Measurements from ENCODE around the gene GALR2.

GALR2 gene

DNA sequence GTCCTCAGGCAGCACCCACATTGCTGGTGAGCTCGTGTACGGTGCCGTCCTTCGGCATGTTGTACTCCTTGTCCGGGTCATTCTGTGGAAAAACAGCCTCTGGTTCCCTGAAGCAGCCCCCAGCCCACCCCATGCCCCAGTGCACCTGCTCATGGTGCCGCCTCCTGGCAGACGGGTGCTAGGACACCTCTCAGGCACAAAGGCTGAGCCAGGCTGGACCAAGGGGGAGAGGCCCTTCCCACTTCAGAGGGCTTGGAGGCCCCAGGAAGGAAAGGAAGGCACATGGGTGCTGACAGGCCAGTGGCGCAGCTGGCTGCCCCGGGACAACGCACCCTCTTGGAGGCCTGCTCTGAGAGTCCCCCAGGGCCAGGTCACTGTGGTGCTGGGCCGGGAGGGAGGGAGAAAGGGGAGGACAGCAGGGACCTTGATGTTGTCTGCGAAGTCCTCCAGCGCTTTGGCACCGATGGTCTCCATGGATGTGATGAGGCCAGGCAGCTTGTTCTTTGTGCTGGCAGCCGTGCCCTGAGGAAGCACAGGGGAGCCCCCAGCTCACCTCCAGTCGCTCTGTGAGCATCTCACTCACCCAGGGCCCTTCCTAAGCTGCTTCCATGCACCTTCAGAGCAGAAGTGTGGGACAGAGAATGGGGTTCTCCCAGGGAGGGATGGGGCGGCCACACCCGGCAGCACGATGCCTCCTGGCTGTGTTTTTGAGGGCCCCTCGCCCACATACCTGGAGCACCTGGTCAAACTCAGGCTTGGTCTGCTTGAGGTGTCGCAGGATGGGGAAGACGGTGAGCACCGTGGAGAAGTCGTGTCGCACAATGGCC is 13.7 kb downstream of the GALR2 start:
- DNase-seq (ENCODE audit: low read depth) = no peak
- TF ChIP-seq, protein P1, sequence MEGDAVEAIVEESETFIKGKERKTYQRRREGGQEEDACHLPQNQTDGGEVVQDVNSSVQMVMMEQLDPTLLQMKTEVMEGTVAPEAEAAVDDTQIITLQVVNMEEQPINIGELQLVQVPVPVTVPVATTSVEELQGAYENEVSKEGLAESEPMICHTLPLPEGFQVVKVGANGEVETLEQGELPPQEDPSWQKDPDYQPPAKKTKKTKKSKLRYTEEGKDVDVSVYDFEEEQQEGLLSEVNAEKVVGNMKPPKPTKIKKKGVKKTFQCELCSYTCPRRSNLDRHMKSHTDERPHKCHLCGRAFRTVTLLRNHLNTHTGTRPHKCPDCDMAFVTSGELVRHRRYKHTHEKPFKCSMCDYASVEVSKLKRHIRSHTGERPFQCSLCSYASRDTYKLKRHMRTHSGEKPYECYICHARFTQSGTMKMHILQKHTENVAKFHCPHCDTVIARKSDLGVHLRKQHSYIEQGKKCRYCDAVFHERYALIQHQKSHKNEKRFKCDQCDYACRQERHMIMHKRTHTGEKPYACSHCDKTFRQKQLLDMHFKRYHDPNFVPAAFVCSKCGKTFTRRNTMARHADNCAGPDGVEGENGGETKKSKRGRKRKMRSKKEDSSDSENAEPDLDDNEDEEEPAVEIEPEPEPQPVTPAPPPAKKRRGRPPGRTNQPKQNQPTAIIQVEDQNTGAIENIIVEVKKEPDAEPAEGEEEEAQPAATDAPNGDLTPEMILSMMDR (IDR thresholded peaks at IDR 0.05; ENCODE audit: control insufficient read depth, extremely low read depth, insufficient read depth) = no peak
- no peak overlapping the region for H3K4me3 ChIP-seq (ENCODE audit: low read depth, low read length)

DNA sequence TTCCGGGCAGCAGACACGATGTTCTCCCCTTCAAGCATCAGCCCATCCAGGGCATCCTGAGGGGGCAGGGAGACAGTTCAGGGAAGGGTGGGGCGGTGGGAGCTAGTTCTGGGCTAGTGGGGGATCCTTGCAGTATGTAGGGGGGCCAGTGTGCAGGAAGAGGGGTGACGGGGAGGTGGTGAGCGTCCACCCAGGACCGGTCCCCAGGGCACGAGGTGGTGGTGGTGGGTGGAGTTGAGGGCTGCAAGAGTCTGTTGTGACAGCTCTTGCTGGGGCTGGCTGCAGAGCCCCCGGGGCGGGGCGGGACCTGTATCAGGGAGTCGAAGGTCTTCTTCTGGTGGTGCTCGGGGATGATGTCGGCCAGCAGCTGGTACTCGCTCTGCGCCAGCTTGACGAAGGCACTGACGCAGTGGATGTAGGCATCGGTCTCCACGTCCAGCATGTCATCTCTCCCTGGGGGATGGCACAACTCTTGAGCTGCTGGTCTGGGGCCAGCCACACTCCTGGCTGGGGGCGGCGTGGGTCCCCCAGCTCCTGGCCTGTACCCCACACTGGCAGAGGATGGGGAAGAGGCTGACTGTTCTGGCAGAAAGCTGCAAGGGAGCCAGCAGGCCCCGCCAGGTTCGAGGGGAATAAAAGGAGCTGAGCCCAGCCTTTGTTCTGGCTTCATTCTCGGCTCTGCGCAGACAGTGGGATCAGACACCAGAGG is 14.4 kb downstream of the GALR2 start:
- TF ChIP-seq, protein P1 (IDR thresholded peaks at IDR 0.05; ENCODE audit: control insufficient read depth, extremely low read depth, insufficient read depth) = no peak
- no peak for DNase-seq (ENCODE audit: low read depth)
- H3K4me3 ChIP-seq (ENCODE audit: low read depth, low read length) = no peak overlapping the region

DNA sequence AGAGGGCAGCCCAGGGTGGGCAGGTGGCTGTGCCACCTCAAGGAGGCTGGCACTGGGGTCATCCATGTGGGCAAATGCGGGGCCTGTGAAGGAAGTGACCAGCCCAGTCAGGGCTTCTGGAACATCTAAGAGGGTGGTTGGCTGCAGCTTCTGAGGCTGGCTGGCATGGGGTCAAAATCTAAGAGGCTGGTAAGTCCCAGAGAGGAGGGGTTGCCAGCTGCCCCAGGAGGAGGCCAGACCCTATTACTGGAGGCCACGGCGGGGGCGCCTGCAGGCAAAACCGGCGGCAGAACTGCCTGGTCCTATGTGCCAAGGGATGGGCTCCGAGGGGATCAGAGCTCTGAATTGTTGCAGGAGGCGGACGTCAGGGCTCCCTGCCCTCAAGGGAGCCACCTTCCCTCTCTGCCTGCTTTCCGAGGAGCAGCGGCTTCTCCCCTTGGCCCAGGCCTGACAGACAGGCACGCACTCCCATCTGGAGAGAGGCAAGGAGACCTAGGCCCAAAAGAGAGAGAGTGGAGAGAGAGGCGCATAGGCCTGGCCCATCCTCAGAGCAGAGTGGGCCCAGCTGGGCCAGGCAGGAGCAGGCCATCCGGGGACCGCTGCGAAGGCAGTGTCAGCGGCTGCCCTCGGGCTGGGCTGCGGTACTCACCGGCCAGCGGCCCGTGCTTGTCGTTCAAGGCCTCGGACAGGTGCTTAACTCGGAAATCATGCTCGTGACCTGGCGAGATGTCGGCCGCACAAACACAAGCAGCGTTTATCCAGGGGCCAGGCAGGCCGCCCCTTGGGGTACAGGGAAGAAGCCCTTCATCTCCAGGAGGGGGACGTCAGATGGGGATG is 15.3 kb downstream of the GALR2 start:
- DNase-seq (ENCODE audit: low read depth) = no peak
- TF ChIP-seq, protein P1 (IDR thresholded peaks at IDR 0.05; ENCODE audit: control insufficient read depth, extremely low read depth, insufficient read depth) = no peak
- H3K4me3 ChIP-seq (ENCODE audit: low read depth, low read length) = no peak overlapping the region

DNA sequence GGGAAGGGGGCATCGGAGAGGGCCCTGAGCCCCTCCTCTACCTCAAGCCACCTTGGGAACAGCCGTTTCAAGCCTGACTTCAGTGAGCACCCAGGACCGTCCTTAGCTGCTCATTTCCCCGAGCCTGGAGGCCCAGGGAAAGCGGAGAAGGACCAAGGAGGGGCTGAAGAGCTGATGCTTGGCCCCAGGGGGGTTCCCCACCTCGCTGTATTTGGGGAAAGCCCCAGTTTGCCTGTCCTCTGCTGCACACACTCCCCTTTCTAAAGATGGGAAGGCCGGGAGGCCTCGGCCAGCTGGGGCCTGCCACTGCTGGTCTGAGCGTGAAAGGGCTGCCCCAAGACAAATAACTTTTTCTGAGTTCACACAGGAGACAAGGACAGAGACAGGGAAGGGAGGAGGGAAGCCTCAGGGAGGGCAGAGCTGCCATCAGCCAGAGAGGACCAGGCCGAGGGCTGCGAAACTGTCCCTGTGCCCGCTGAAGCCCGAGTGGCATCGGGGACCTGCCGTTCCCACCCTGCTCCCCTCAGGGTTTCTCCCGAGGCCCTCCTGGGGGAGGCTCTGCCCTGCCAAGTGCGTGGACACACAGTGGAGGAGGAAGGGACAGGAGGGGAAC is 16.0 kb downstream of the GALR2 start:
- TF ChIP-seq, protein P1 (IDR thresholded peaks at IDR 0.05; ENCODE audit: control insufficient read depth, extremely low read depth, insufficient read depth) = no peak
- no peak for DNase-seq (ENCODE audit: low read depth)
- H3K4me3 ChIP-seq (ENCODE audit: low read depth, low read length) = no peak overlapping the region

DNA sequence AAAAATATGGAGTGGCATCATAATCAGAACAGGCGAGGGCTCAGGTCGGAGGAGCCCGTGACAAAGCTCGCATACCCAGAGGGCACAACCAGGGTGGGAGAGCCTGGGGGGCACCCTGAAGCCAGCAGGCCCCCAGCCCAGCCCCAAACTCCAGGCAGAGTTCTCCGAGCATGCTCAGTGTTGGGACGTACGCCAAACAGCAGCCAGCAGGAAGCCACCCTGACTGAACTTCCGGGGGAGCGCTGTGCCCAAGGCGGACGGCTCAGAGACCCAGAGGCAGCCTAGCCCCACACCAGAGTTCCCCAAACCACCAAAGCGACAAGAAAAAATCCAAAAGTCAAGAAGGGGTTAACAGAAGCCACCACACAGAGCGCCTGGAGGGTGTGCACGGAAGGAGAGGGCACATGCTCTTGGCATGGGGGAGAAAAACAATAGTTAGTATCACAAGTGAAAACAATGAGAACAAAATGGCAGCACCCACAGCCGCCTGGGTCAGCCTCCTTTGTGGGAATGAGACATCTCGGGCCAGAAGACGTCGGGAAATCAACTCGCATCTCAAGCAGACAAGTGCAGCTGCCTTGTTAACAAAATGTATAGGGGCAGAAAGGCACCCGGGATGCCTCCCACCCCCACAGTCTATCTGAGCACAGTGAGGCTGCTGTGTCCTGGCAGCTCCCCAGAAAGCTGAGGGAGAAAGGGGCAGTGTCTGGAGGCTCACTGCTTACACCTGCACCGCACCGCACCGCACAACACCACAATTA is 17.1 kb downstream of the GALR2 start:
- TF ChIP-seq, protein P1 (IDR thresholded peaks at IDR 0.05; ENCODE audit: control insufficient read depth, extremely low read depth, insufficient read depth) = no peak
- no peak for DNase-seq (ENCODE audit: low read depth)
- H3K4me3 ChIP-seq (ENCODE audit: low read depth, low read length) = no peak overlapping the region
